GM23338 (cell line): ENCODE data around the gene PADI1. TPM values are rescaled to one million over a fixed set of nuclear protein-coding genes. Genes with fewer than 3 reads are reported as not detected.

Source experiments
- ATAC-seq: fragments of 200-7000 bp; cut with Tn5 transposase; 3 replicates; pipeline ENCODE4 v1.9.1; 2020
- DNase-seq: peaks from one replicate; pipeline ENCODE4 v3.0.0-alpha.2; 2015; ENCODE audit warnings: low spot score
- H2AFZ ChIP-seq: fragments of 200-600 bp; sonication (generic); 2 replicates; pipeline ENCODE4 v1.8.0; 2016; ENCODE audit warnings: antibody characterized with exemption, mild to moderate bottlenecking, moderate library complexity
- H3F3A ChIP-seq: fragments of 200-600 bp; sonication (generic); replicated peaks from 2 replicates; pipeline ENCODE4 v1.8.0; 2017; ENCODE audit warnings: antibody characterized with exemption, mixed run types, low read depth
- H3K27ac ChIP-seq: fragments of 200-600 bp; sonication (generic); 2 replicates; pipeline ENCODE4 v1.6.1; 2016; ENCODE audit warnings: low read depth
- H3K27me3 ChIP-seq: fragments of 200-600 bp; sonication (generic); 2 replicates; pipeline ENCODE4 v1.8.0; 2016; ENCODE audit warnings: mild to moderate bottlenecking, mixed run types, moderate library complexity; ENCODE audit not compliant: insufficient read depth
- H3K36me3 ChIP-seq: fragments of 200-600 bp; sonication (generic); 2 replicates; pipeline ENCODE4 v1.8.0; 2016; ENCODE audit warnings: mild to moderate bottlenecking; ENCODE audit not compliant: insufficient read depth
- H3K4me1 ChIP-seq: fragments of 200-600 bp; sonication (generic); 2 replicates; pipeline ENCODE4 v1.8.0; 2016; ENCODE audit warnings: mild to moderate bottlenecking, moderate library complexity; ENCODE audit not compliant: insufficient read depth
- H3K4me2 ChIP-seq: fragments of 200-600 bp; sonication (generic); 2 replicates; pipeline ENCODE4 v1.7.1; 2017; ENCODE audit warnings: mixed run types
- H3K4me3 ChIP-seq: fragments of 200-600 bp; sonication (generic); 2 replicates; pipeline ENCODE4 v1.6.1; 2016; ENCODE audit warnings: mixed run types
- H3K79me2 ChIP-seq: fragments of 200-600 bp; sonication (generic); replicated peaks from 2 replicates; pipeline ENCODE4 v1.8.0; 2017; ENCODE audit warnings: mild to moderate bottlenecking; ENCODE audit not compliant: insufficient read depth
- H3K9me2 ChIP-seq: fragments of 200-600 bp; sonication (generic); 2 replicates; pipeline ENCODE4 v1.8.0; 2017; ENCODE audit not compliant: insufficient read depth
- H4K20me1 ChIP-seq: fragments of 200-600 bp; sonication (generic); replicated peaks from 2 replicates; pipeline ENCODE4 v1.8.0; 2017; ENCODE audit warnings: mild to moderate bottlenecking; ENCODE audit not compliant: insufficient read depth
- H3K27ac Mint-ChIP-seq: 2 replicates; pipeline ENCODE4 v1.8.0; 2020; ENCODE audit warnings: inconsistent platforms, mild to moderate bottlenecking, moderate library complexity, mixed read lengths
- H3K27me3 Mint-ChIP-seq: 3 replicates; pipeline ENCODE4 v1.8.0; 2022; ENCODE audit warnings: low read depth, mild to moderate bottlenecking, moderate library complexity, mixed read lengths, inconsistent platforms; ENCODE audit not compliant: insufficient read depth, poor library complexity
- H3K36me3 Mint-ChIP-seq: 3 replicates; pipeline ENCODE4 v1.8.0; 2021; ENCODE audit warnings: low read depth, mild to moderate bottlenecking, inconsistent platforms, moderate library complexity, mixed read lengths
- H3K4me1 Mint-ChIP-seq: 3 replicates; pipeline ENCODE4 v1.8.0; 2020; ENCODE audit warnings: mild to moderate bottlenecking, inconsistent platforms, mixed read lengths
- H3K4me3 Mint-ChIP-seq: 3 replicates; pipeline ENCODE4 v1.8.0; 2021; ENCODE audit warnings: moderate library complexity, mild to moderate bottlenecking, inconsistent platforms, mixed read lengths
- H3K9me3 Mint-ChIP-seq: 3 replicates; pipeline ENCODE4 v1.8.0; 2020; ENCODE audit warnings: moderate library complexity, mild to moderate bottlenecking, inconsistent platforms, mixed read lengths
- CREB1 ChIP-seq: fragments of 250-450 bp; sonication (Bioruptor Pico); IDR thresholded peaks from 2 replicates; pipeline ENCODE4 v1.5.0; 2020; ENCODE audit warnings: low read depth, mild to moderate bottlenecking, moderate library complexity
- CTCF ChIP-seq, 2 experiments: fragments of 200-600 bp in 1 of 2; sonication (generic) in 1 of 2; conservative IDR thresholded peaks; 2 replicates each; pipeline versions ENCODE4 v1.5.1 to v1.6.1; 2016 to 2017; ENCODE audit warnings: antibody characterized with exemption in 2 of 2, low read depth in 2 of 2, mild to moderate bottlenecking in 2 of 2, moderate library complexity in 1 of 2
- ETS1 ChIP-seq: IDR thresholded peaks from 2 replicates; pipeline ENCODE4 v1.6.1; 2016; ENCODE audit warnings: antibody characterized with exemption
- EZH2 ChIP-seq: fragments of 200-600 bp; sonication (generic); IDR thresholded peaks from one replicate; pipeline ENCODE4 v1.8.0; 2017; ENCODE audit warnings: antibody characterized with exemption, mild to moderate bottlenecking, low read depth; ENCODE audit not compliant: unreplicated experiment
- EZH2phosphoT487 ChIP-seq: fragments of 200-600 bp; sonication (generic); IDR thresholded peaks from one replicate; pipeline ENCODE4 v1.8.1; 2018; ENCODE audit warnings: antibody characterized with exemption; ENCODE audit not compliant: unreplicated experiment
- JUNB ChIP-seq: IDR thresholded peaks from one replicate; pipeline ENCODE4 v1.6.1; 2016; ENCODE audit warnings: antibody characterized with exemption; ENCODE audit not compliant: unreplicated experiment
- NANOG ChIP-seq: IDR thresholded peaks from 2 replicates; pipeline ENCODE4 v1.6.1; 2016; ENCODE audit warnings: antibody characterized with exemption, borderline replicate concordance
- POLR2AphosphoS5 ChIP-seq: IDR thresholded peaks from 2 replicates; pipeline ENCODE4 v1.6.1; 2016; ENCODE audit warnings: antibody characterized with exemption, low read depth
- REST ChIP-seq: IDR thresholded peaks from one replicate; pipeline ENCODE4 v1.6.1; 2018; ENCODE audit warnings: antibody characterized with exemption; ENCODE audit not compliant: unreplicated experiment
- STAT1 ChIP-seq: IDR thresholded peaks from one replicate; pipeline ENCODE4 v1.6.1; 2016; ENCODE audit warnings: antibody characterized with exemption; ENCODE audit not compliant: unreplicated experiment
- ZNF114 ChIP-seq: fragments of 250-450 bp; sonication (Bioruptor Pico); IDR thresholded peaks from 2 replicates; pipeline ENCODE4 v1.5.0; 2020; ENCODE audit warnings: mild to moderate bottlenecking, moderate library complexity
- ZNF331 ChIP-seq: fragments of 250-450 bp; sonication (Bioruptor Pico); IDR thresholded peaks from 2 replicates; pipeline ENCODE4 v1.5.0; 2020; ENCODE audit warnings: low read depth, mild to moderate bottlenecking, moderate library complexity
- polyA plus RNA-seq: library from polyadenylated mRNA; unstranded; fragments of >200 nt; fragmentation: Nextera tagmentation; extraction: Ambion mirVana; gene quantifications from 2 replicates; pipeline ENCODE4 v1.2.1, GENCODE V29; 2016
- total RNA-seq: library from RNA; depleted of rRNA; stranded (reverse); fragments of >200 nt; shearing (Covaris generic); gene quantifications from 2 replicates; pipeline ENCODE4 v1.2.3, GENCODE V29; 2014
- TF ChIP-seq, protein P1 (sequence below): fragments of 250-450 bp; sonication (Bioruptor Pico); IDR thresholded peaks from 2 replicates; pipeline ENCODE4 v1.5.0; 2020; ENCODE audit warnings: mild to moderate bottlenecking, moderate library complexity

PADI1 gene
- total and polyA plus RNA-seq, 2 experiments from 2014 or later, result 0.26 to 0.28 TPM

- Histone ChIP-seq H3K79me2 (no peaks in the 10 kb centered on the region), H4K20me1 (no peaks in the 10 kb centered on the region), H3K9me2 (no peaks in the 10 kb centered on the region), H3K27me3 (no peaks in the 10 kb centered on the region), H3K27ac (no peak overlapping the region), H3K4me3 (no peak overlapping the region), H3F3A (no peaks in the 10 kb centered on the region), H3K4me2 (no peak overlapping the region), H2AFZ (no peak overlapping the region), H3K36me3 (no peaks in the 10 kb centered on the region), H3K4me1 (no peaks in the 10 kb centered on the region)
- Mint-ChIP-seq H3K9me3 (no peaks in the 10 kb centered on the region), H3K4me3 (no peak overlapping the region), H3K36me3 (no peaks in the 10 kb centered on the region), H3K27ac (no peak overlapping the region), H3K4me1 (no peaks in the 10 kb centered on the region), H3K27me3 (peaks cover 4% of the 10 kb centered on the region)
- DNase-seq, result no peak
- no peak for ATAC-seq
- TF ChIP-seq CTCF (conservative IDR thresholded peaks at IDR 0.05; ENCODE audit: low read depth in 2 of 2) (no peak), ETS1 (no peak), ZNF114 (CRISPR knock-in tag) (no peak), EZH2 (no peak), EZH2phosphoT487 (no peak), POLR2AphosphoS5 (no peak), NANOG (no peak), CREB1 (no peak), REST (no peak), JUNB (no peak), STAT1 (no peak), ZNF331 (no peak)
- TF ChIP-seq, protein P1, sequence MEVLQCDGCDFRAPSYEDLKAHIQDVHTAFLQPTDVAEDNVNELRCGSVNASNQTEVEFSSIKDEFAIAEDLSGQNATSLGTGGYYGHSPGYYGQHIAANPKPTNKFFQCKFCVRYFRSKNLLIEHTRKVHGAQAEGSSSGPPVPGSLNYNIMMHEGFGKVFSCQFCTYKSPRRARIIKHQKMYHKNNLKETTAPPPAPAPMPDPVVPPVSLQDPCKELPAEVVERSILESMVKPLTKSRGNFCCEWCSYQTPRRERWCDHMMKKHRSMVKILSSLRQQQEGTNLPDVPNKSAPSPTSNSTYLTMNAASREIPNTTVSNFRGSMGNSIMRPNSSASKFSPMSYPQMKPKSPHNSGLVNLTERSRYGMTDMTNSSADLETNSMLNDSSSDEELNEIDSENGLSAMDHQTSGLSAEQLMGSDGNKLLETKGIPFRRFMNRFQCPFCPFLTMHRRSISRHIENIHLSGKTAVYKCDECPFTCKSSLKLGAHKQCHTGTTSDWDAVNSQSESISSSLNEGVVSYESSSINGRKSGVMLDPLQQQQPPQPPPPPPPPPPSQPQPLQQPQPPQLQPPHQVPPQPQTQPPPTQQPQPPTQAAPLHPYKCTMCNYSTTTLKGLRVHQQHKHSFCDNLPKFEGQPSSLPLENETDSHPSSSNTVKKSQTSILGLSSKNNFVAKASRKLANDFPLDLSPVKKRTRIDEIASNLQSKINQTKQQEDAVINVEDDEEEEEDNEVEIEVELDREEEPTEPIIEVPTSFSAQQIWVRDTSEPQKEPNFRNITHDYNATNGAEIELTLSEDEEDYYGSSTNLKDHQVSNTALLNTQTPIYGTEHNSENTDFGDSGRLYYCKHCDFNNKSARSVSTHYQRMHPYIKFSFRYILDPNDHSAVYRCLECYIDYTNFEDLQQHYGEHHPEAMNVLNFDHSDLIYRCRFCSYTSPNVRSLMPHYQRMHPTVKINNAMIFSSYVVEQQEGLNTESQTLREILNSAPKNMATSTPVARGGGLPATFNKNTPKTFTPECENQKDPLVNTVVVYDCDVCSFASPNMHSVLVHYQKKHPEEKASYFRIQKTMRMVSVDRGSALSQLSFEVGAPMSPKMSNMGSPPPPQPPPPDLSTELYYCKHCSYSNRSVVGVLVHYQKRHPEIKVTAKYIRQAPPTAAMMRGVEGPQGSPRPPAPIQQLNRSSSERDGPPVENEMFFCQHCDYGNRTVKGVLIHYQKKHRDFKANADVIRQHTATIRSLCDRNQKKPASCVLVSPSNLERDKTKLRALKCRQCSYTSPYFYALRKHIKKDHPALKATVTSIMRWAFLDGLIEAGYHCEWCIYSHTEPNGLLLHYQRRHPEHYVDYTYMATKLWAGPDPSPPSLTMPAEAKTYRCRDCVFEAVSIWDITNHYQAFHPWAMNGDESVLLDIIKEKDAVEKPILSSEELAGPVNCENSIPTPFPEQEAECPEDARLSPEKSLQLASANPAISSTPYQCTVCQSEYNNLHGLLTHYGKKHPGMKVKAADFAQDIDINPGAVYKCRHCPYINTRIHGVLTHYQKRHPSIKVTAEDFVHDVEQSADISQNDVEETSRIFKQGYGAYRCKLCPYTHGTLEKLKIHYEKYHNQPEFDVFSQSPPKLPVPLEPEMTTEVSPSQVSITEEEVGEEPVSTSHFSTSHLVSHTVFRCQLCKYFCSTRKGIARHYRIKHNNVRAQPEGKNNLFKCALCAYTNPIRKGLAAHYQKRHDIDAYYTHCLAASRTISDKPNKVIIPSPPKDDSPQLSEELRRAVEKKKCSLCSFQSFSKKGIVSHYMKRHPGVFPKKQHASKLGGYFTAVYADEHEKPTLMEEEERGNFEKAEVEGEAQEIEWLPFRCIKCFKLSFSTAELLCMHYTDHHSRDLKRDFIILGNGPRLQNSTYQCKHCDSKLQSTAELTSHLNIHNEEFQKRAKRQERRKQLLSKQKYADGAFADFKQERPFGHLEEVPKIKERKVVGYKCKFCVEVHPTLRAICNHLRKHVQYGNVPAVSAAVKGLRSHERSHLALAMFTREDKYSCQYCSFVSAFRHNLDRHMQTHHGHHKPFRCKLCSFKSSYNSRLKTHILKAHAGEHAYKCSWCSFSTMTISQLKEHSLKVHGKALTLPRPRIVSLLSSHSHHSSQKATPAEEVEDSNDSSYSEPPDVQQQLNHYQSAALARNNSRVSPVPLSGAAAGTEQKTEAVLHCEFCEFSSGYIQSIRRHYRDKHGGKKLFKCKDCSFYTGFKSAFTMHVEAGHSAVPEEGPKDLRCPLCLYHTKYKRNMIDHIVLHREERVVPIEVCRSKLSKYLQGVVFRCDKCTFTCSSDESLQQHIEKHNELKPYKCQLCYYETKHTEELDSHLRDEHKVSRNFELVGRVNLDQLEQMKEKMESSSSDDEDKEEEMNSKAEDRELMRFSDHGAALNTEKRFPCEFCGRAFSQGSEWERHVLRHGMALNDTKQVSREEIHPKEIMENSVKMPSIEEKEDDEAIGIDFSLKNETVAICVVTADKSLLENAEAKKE (CRISPR knock-in tag), result no peak
These were observed 76.8 kb downstream of the PADI1 start for GRCh38 chr1:17281775-17282181.
